DMS79 (cell line): Measurements from ENCODE around the gene NOS2.
"Not testable (repeated sequence)": the region's sequence is repeated elsewhere in the genome, so short reads cannot be mapped to it uniquely, and the experiment has no call there.

ENCODE experiments used
- DNase-seq: peaks from one replicate; lab custom pipeline; 2025; lab: John Stamatoyannopoulos, UW

NOS2 gene

DNA sequence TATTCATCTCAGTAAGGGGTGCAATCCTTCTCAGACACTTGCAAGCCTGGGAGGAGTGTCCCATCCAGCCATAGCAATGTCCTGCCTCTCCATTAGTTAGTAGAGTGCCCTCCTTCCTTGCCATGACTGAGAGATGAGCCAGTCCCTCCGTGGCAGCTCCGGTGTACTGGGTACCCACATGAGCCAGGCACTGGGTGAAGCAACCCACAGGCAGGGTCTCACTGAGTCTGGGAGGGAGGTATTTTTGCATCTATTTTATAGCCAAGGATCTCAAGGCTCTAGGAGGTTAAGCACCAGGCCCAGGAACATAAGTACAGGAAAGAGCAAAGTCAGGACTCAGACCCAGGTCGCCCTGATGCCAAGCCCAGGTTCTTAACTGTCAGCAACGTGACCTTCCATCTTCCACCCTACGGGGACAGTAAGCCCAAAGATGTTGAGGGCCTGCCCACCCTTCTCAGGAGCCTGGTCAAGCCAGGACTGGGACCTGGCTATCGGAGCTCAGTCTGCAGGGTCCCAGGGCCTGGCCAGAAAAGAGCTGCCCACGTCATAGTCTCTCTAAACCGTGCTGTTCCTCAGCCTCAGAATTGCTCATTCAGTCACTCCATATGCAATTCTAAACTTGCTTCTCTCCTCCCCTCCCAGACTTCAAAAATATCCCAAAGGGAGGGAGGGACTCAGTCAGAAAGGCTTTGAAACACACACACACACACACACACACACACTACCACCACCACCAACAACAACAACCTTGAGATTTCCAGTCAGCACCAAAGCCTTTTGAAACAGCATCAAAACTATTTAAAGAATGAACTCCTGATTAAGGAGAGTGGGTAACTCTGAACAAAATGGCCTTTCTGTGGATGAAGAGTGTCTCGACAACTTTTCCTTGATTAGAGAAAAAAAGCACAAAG lies 16.6 kb downstream of the NOS2 start:
- no peak for DNase-seq

DNA sequence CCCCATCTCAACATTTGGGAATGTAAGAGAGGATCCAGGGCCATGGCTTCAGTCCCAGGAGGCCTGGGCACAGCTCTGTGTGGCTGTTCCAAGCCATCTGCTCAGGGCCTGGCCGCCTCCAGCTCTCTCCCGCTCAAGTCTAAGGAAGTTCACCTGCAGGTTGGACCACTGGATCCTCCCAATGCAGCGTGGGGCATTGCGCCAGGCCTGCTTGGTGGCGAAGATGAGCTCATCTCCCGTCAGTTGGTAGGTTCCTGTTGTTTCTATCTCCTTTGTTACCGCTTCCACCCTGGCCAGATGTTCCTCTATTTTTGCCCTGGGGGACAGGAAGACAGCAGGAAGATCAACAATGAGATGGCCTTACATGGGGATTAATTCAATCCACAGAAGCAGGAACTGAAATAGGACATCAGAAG lies 17.5 kb downstream of the NOS2 start:
- no peak for DNase-seq

DNA sequence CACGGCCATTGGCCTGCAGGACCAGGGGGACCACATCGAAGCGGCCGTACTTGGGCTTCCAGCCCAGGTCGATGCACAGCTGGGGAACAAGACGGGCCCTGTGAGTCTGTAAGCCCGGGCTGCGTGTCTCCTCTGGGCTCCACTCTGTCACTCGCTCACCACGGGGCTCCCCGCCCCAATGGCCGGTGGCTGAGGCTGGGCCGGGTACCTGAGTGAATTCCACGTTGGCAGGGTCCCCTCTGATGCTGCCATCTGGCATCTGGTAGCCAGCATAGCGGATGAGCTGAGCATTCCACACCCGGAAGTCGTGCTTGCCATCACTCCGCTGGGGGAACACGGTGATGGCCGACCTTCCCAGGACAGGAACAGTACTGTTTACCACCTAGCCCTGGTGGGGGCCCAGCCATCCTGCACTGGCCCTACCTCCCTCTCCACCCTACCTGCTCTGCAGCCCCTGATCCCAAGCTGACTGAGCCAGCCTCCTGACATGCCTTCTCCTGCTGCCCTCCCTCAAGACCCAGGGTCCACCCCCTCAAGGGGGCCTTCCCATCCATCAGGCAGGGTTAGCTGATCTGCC lies 19.4 kb downstream of the NOS2 start:
- DNase-seq, result no peak

DNA sequence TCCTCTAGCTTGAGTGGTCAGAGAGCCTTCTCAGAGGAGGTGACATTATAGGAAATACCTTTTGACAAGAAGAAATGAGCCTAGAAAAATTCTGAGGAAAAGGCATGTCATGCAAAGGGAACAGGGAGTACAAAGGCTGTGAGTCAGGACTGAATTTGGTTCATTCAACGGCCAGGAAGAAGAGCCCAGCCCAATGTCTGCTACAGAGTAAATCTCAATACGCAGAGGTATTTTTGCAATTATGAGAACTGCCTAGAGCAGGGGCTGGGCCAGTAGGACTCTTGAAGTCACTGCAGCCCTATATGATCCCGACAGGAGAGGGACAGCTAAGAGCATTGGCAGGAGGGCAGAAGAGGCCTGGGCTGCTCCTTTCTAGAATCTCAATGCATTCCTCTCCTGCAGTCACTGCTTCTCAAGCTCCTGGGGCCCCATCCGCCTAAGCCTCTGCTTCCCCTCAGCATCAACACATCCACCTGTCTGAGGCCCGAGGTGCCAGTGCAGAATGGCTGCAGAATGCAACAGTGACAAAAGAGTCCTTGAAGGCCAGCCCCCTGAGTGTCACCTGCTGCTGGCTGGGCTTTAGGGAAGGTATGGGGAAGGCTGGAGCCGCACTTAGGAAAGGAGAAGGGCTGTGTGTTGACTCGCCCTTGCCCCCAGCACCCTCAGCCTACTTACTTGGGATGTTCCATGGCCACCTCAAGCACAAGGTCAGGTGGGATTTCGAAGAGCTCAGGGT lies 20.1 kb downstream of the NOS2 start:
- no peak for DNase-seq

DNA sequence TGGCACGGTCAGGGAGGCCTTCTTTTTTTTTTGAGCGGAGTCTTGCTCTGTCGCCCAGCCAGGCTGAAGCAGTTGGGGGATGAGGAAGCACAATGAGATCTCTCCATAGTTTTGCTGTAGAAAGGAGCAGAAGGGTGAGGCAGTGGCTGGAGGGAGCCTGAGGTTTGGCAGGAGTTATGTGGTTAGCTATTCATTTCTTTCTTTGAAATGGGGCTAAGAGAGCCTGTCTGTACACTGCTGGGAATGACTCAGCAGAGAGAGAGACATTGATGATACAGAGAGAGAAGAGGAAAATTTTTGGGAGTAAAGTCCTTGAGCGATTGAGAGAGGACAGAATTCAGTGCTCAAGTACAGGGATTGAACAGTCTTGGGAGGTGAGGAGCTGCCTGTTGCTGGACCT lies 22.1 kb downstream of the NOS2 start:
- no peak for DNase-seq

DNA sequence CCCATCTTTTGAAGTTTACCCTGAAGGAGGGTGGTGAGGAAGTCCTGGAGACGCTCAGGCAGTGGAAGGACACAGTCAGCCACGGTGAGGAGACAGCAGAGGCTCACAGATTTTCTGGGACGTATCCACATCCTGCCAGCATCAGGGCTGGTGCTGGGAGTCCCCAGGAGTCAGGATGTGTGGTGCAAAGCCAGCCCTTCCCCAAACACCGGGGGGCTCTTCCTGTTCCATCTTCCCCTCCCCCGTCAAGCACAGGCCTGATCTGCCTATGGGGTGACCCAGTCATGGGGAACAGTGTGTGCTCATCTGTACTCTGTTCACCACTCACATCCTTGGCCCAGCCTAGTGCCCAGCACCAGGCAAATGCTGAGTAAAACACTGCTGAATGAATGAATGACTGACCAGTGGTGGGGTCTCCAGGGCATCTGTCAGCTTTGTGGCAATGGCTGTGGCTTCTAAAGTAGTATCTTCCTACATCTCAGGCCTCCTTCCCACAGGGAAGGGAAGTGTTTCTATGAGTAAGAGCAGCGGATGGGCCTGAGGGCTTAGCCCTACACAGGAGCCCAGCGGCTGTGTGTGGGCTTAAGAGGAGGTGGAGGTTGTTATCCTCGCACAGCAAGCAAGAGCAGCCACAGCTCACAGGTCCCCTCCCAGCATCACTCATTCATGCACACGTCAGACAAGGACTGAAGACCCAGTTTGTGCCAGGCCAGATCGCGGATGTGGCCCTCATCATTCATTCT lies 23.3 kb downstream of the NOS2 start:
- DNase-seq, result no peak

DNA sequence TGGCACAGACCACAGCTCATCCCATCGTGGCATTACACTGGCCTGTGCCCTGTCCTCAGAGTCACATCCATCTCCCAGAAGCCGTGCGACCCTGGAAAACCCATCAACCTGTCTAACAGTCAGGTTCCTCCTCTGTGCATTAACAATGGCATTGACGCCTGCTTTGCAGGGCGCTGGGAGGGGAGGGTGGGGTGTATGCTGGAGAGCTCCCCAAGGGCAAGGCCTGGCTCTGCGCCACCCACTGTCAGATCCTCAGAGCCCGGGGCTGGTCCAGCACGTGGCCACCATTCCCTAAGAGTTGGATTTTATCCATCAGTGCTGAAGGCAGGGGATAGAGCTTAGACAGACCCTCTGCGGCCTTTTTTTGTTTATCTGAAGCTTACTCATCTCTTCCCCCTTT lies 28.7 kb downstream of the NOS2 start:
- no peak for DNase-seq

DNA sequence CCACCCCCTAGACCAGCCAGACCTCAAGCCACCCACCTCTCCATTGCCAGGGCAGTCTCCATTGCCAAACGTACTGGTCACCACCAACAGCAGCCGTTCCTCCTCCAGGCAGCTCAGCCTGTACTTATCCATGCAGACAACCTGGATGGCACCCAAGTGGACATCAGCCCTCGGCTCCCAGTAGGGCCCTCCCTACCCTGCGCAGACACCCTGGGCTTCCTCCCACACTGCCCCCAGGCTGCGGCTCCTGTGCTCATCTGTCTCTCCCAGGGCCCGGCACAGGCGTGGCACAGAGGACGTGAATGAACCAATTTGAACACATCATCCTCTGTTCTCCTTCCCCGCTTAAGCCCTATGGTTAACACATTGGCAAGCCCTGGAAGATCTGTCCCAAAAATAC lies 29.5 kb downstream of the NOS2 start:
- DNase-seq, result no peak

DNA sequence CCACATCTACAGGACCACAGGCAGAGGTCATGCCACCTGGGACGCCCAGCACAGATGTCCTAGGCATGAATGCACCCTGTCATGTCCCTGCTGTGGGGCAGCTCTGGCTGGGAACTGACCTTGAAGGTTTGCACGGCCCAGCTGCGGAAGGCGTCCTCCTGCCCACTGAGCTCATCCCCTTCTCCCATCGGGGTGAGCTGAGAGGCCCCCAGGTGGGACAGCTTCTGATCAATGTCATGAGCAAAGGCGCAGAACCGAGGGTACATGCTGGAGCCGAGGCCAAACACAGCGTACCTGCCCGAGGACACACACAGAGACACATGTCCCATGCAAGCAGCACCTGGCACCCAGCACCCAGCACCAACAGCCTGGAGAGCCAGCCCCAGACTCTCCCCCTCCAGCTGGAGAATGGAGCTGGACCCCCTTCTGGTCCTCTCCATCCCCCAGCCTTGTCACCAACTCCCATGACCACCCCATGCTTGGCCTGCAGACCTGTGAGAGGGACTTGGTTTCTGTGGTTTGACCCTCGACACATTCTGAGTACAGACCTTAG lies 31.4 kb downstream of the NOS2 start:
- no peak for DNase-seq

DNA sequence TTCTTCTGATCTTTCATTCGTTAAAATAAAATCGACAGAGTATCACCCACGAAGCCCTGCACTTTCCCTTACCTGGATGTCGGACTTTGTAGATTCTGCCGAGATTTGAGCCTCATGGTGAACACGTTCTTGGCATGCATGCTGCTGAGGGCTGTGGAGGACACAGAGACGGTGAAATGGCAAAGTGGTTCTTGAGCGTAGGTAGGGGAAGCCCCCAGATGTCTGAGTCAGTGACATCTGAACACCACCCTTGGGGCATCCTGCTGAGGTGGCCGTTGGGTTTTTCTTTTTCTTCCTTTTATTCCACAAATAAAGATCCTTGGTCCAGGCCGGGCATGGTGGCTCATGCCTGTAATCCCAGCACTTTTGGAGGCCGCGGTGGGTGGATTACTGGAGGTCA lies 33.9 kb downstream of the NOS2 start:
- no peak for DNase-seq

DNA sequence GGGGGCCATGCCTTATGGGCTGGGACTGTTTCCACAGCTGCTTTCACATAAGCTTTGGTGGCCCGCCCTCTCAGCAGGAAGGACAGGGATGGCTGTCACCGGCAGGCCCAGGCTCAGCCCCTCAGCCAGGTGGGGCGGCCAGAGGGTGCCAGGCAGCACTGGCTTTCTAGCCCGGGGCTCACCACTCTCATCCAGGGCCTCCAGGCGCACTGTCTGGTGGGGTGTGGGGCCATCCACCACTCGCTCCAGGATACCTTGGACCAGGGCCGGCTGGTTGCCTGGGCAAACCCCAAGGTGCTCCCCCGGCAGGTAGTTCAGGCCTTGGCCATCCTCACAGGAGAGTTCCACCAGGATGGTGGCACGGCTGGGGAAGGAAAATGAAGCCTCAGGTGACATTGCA lies 35.0 kb downstream of the NOS2 start:
- no peak for DNase-seq

DNA sequence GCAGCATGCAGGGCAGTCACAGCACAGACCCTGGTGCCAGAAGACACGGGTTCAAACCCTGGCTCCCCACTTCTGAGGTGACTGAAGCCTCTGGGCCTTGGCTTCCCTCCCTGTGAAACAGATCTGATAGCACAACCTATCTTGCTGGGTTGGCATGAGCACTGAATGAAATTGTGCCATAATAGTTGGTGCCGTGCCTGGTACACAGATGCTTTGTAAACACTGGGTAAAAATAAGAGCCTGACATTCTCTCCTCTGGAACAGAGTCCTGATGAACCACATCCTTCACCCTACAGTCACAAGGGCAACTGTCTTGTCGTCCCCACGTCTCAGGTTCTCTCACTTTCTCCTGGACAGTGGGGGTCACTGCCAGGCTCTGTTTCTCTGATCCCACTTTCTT lies 35.7 kb downstream of the NOS2 start:
- no peak for DNase-seq

DNA sequence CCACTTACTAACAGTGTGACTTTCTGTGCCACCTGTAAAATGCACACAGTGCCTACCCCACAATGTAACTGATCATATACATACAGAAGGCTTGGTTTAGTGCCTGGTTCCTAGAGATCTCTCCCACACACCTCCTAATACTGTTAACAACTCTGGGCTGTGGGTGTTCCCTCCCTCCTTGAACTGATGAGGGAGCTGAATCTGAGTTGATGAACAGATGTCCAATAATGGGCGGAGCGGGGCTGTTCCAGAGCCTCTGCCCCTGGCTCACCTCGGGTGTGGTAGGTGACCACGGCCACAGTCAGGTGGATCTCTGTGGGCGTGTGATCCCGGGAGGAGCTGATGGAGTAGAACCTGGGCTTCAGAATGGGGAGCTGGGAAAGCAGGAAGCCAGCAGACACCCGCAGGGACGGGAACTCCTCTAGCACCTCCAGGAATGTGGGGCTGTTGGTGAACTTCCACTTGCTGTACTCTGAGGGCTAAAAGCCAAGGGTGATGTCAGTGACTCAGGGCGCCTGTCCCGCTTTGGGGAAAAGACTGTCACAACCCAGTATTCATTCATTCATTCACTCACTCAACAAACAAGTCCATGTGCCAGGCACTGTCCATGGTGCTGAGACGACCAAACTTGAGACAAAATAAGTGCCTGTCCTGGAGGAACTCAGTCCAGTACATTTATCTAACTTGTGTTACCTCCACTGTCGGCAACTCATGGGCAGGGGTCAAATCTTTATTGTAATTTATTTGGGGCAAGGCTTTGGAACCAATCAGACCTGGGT lies 37.6 kb downstream of the NOS2 start:
- no peak for DNase-seq

DNA sequence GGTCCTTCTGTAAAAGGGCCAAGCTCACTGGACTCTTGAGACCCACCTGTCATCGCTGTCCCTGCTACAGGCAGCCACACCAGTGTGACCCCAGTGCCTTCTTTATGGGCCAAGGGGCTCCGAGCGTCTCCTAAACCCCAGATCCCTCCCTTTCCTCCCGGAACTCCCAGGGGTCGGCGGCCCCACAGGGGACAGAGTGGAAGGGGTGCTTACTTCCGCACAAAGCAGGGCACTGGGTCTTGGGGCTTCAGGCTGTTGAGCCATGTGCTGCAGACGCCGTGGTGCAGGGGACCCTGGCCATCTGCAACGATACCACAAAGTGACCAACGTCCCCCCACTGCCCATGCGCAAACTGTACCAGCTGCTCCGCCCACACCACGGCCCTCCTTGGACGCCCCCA lies 39.4 kb downstream of the NOS2 start:
- not testable (repeated sequence) for DNase-seq

DNA sequence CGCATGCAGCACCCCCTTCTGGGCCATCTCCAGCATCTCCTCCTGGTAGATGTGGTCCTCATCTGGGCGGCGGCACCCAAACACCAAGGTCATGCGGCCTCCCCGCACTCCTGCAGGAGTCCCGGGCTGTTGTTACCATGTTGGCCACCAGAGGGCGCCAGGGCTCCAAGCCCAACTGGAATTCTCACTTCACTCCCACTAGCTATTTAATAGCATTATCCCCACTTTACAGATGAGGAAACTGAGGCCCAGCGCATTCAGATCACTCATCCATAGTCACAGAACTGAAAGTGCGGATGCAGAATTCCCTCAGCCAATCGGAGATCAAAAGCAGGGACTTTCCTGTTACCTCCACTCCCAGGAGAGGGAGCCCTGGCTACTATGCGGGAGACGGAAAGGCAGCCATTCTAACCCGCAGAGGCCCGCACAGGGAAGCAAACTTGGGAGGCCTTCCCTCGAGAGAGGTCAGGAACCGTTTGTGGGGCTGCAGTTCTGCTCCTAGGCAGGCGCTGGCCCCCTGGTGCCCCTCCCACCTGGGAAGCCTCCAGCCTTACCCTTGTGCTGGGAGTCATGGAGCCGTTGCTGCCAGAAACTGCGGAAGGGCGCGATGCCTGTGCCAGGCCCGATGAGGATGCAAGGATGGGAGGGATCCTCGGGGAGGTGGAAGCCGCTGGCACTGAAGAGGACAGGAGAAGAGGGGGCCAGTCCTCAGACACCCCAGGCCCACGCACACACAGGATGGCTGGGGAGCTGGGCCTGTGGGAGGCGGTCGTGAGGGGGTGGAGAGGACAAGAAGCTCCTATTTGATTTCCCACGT lies 40.1 kb downstream of the NOS2 start:
- DNase-seq, result no peak

DNA sequence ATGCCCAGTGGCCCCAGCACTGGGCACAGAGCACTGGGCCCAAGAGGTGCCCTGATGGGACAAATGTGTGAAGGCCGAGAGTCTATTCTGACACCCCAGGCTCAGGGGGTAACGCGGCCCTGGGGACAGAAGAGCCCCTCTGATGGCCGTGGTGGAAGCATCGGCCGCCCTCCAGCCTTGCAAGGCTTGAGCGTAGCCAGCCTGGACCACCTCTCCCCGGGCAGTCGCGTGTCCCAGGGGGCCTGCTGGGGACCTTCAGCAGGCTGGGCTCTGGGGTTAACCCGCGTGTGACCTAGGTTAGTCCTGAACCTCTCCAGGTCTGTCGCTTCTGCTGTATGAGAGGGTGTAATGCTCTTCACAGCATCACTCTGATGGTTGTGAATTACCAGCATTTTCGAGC lies 40.8 kb downstream of the NOS2 start:
- DNase-seq, result no peak

DNA sequence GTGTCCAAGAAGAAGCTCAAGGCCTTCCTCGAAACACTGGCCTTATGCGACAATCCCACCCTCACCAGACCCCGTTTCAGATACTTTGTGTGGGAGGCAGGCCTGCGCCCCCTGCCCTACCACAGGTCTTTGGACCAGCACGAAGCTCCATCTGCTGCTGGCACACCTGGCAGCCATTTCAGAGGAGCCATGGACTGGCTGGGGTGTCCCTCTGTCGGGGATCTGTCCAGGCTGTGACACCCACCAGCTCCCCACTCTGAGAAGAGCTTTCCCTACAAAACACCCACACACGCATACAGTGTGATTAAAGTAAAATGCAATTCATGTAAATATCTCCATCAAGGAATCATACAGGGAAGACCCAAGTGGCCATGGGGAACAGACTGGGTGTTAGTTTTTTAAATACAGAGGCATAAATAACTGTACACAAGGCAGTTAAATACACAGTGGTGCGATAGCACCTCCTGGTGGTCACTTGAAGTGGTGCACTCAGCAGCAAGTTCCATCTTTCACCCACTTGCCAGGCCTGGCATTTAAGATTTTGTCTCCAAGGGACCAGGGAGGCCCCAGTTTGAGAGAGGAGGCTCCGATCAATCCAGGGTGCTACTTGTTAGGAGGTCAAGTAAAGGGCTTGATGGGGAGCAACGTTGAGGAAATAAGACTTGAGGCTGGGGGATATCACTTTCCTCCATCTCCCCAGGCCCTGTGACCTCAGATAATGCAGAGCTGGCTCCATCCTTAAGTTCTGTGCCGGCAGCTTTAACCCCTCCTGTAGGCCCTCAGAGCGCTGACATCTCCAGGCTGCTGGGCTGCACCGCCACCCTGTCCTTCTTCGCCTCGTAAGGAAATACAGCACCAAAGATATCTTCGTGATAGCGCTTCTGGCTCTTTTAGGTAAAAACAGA lies 43.6 kb downstream of the NOS2 start:
- no peak for DNase-seq

DNA sequence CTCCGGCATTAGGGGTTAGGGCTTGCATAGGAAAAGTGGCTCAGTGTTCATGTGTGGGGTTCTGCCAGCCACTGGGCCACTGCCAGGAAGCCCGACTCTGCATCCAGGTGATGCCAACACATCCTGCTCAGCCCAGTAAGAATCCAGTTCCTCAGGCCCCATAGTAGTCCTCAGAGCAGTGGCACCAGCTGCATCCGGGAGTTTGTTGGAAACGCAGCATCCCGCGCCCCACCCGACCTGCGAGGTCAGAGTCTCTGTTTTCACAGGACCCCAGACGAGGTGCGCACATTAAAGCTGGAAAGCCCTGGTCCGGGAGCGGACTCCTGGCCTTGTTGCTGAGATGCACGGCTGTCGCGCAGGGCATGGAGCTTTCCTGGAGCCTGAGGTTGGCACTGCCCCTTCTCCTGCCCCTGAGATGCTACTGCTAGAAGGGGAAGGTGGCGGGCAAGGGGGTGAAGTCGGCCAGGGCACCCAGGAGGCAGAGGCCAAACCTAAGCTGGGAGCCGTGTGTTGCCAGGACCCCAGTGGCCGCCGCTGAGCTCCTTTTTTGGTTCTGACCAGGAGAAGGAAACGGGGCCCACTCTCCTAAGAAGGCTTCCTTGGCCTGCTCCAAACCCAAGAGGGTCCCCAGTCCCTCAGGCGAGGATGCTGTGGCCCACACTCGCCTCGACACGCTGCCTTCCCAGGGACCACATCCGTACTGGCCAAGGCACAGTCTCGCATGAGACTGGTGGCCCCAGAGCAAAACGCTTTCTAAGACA lies 44.4 kb downstream of the NOS2 start:
- DNase-seq, result no peak

DNA sequence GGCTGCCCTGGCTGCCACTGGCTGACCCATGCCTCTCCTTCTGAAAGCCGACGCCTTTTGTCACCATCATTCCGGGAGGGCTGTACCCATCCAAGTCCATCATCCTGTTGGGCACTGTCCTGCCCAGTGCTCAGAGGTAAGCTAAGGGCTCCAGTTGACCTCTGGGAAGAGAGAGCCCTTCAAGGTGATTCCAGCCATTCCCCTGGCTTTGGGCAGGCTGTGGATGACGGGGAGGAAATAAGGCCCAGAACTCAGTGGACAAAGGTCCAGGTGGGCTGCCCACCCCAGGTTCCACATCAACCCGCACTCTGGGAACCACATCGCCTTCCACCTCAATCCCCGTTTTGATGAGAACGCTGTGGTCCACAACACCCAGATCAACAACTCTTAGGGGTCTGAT lies 45.8 kb downstream of the NOS2 start:
- DNase-seq, result no peak
